Measurements from ENCODE around the gene LRRC4.

- TF ChIP-seq, protein P1, sequence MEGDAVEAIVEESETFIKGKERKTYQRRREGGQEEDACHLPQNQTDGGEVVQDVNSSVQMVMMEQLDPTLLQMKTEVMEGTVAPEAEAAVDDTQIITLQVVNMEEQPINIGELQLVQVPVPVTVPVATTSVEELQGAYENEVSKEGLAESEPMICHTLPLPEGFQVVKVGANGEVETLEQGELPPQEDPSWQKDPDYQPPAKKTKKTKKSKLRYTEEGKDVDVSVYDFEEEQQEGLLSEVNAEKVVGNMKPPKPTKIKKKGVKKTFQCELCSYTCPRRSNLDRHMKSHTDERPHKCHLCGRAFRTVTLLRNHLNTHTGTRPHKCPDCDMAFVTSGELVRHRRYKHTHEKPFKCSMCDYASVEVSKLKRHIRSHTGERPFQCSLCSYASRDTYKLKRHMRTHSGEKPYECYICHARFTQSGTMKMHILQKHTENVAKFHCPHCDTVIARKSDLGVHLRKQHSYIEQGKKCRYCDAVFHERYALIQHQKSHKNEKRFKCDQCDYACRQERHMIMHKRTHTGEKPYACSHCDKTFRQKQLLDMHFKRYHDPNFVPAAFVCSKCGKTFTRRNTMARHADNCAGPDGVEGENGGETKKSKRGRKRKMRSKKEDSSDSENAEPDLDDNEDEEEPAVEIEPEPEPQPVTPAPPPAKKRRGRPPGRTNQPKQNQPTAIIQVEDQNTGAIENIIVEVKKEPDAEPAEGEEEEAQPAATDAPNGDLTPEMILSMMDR (IDR thresholded peaks at IDR 0.05): no peak
- no peak for TF ChIP-seq POLR2A (IDR thresholded peaks at IDR 0.05)
Observed at GRCh38 chr7:128000048-128000447, 31.2 kb downstream of the LRRC4 start.

Data from uterus (tissue), 2 donors.